ENCODE data around the gene EPAS1.

Gene EPAS1

DNA sequence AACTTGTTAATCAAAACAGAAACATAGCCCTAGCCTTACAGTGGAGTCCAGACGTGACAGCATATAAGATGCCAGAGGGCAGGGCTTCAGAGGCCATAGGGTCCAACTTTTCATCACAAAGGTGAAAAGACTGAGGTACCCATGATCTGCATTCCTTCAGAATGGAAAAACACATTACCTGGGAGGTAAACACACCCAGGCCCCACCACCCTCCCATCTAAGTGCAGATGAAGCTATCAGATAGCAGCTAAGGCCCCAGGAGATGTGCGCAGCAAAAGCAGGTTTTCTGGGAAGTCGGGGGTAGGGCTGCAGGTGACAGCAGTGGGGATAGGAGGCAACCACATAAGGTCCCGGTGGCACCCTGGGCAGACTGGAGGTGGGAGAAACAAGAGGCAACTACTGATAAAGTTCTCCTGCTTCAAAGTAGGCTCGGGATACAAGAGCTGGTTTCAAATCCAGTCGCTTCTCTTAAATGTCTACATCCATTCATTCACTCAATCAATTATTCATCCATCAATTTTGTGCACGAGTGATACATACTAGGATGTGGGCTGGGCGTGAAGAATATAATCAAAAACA is 107.1 kb downstream of the EPAS1 start:
- H3K9me3 Mint-ChIP-seq = no peaks in the 10 kb centered on the region
- H3K36me3 Mint-ChIP-seq (ENCODE audit: low read depth) = no peaks in the 10 kb centered on the region
- H3K4me1 Mint-ChIP-seq (ENCODE audit: low read depth) = no peaks in the 10 kb centered on the region

DNA sequence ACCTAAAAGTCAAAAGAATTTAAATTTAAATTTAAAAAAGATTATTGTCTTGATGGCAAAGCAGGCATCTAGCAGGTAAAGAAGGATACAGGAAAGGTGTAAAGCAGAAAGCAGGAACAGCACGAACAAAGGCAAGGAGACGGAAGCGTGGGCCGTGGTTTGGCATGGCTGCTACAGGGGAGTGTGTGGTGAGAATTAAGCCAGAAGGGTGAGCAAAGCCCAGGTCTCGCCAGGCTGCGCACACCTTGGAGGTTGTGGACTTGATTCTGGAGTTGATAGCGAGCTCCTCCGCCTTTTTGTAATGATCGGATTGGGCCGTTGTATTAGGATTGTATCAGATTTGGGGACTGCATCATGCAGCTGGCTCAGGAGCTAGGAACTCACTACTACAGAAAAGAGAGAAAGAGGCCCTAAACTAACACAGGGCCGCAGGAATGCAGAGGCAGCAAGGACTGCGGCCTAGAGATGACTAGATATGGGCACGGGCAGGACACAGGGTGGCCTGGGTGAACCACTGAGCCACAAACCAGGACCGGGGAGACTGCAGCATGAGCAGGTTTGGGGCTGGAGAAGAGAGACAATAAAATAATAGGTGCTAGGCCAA is 110.7 kb downstream of the EPAS1 start:
- Mint-ChIP-seq H3K27ac (no peak overlapping the region), H3K9me3 (no peaks in the 10 kb centered on the region), H3K4me3 (no peak overlapping the region), H3K36me3 (ENCODE audit: low read depth) (no peaks in the 10 kb centered on the region), H3K27me3 (no peaks in the 10 kb centered on the region), H3K4me1 (ENCODE audit: low read depth) (no peaks in the 10 kb centered on the region)
- no peak for DNase-seq

More for the DNA sequence above, 107.1 kb downstream of the EPAS1 start:
- no peaks in the 10 kb centered on the region for H3K27me3 Mint-ChIP-seq
- H3K4me3 Mint-ChIP-seq = no peak overlapping the region
- H3K27ac Mint-ChIP-seq = no peak overlapping the region
- DNase-seq = no peak

DNA sequence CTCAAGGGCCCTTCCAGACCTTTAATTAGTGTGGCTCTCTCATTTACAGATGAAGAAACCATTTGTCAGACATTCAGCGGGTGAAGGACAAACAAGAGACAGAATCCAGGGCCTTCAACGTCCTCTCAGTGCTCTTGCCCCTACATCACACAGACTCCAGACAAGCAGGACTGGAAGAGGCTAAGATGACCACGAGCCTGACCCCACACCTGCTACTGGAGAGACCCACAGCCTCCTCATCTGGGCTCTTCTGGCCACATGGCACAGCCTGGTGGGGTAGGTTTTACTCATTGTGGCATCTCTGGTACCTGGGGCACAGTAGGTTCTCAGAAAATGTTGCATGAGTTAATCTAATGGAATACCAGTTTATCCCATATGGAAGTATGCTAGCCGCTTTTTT is 112.5 kb downstream of the EPAS1 start:
- no peaks in the 10 kb centered on the region for H3K4me1 Mint-ChIP-seq (ENCODE audit: low read depth)
- H3K4me3 Mint-ChIP-seq = no peak overlapping the region
- no peaks in the 10 kb centered on the region for H3K9me3 Mint-ChIP-seq
- no peak overlapping the region for H3K27ac Mint-ChIP-seq
- no peaks in the 10 kb centered on the region for H3K36me3 Mint-ChIP-seq (ENCODE audit: low read depth)
- no peak for DNase-seq
- no peaks in the 10 kb centered on the region for H3K27me3 Mint-ChIP-seq

DNA sequence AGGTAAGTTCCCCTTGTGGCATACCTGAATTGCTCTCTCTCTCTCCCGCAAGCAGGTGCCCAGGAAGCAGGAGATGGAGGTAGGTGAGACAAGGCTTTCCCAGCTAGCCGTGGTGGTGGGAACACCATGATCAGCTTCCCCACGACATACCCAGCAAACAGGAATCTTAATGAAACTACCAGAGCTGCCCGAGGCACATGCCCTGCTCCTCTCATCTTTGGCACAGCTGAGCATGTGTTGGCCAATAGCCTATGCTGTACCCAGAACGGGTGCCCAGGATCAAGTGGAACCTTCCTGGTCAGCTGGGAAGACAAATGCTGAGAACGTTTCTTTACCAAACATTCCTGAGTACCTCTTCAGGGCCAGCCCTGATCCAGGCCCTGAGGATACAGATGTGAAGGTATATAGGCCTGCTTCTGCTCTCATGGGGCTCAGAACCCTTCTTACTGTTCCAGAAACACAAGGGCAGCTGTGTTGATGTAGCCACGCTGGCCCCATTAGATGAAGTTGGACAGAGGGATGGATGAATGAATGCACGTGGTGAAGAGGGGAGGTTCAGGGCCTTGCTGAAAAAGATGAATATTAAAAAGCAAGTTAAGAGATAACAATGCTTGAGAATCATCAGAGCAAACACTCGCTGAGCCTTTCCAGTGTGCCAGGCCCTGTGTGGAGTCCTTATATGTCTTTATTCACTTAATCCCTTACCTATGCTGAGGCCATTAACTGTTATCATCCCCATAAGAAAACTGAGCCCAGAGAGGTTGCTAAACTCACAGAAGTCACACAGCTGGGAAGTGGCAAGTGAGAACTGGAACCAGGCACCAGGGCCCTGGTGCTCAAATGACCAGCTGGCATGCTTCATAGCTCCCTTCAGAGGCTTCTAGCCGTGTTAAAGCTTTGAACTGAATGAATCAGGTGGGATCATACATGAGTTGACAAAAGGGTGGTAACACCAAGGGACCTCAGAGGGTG is 113.4 kb downstream of the EPAS1 start:
- Mint-ChIP-seq H3K36me3 (ENCODE audit: low read depth) (no peaks in the 10 kb centered on the region), H3K4me3 (no peak overlapping the region), H3K27ac (no peak overlapping the region), H3K4me1 (ENCODE audit: low read depth) (no peaks in the 10 kb centered on the region), H3K27me3 (no peaks in the 10 kb centered on the region), H3K9me3 (no peaks in the 10 kb centered on the region)
- DNase-seq = no peak

DNA sequence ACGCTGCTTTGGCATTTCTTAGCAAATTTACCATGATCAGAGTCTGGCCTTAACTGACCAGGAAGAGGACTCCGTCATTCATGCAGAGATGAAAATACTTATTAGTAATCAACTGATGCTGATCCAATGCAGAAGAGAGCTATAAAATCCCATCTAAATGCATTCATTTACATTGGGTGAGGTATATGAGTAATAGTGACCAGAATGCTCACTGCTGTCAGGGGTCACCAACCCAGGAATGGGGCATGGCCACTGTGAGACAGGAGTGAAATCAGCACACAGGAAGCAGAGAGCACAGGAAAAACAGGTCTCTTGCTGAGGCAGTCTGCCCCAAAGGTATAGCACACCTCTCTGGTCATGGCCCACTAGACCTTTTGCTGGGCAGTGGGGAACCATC is 114.0 kb downstream of the EPAS1 start:
- Mint-ChIP-seq H3K4me3 (no peak overlapping the region), H3K4me1 (ENCODE audit: low read depth) (no peaks in the 10 kb centered on the region), H3K27ac (no peak overlapping the region), H3K27me3 (no peaks in the 10 kb centered on the region), H3K9me3 (peaks cover 2% of the 10 kb centered on the region), H3K36me3 (ENCODE audit: low read depth) (no peaks in the 10 kb centered on the region)
- DNase-seq = no peak

DNA sequence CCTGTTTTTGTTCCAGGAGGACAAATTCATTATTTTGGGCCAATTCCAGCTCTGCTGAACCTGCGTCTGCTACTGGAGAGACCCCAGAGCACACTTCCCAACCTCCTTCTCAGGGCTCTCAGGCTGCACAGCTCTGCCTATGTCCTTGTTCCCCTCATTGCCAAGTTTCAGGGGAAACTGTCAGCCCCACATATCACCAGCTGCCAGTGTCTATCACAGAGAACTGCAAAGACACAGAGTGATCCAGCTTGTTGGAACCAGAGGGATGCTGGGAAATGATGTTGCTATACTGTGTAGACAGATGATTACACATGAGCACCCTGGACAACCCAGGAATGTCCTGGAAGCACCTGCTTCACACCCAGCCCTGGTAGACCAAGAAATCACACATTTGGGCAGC is 114.8 kb downstream of the EPAS1 start:
- Mint-ChIP-seq H3K4me1 (ENCODE audit: low read depth) (no peaks in the 10 kb centered on the region), H3K36me3 (ENCODE audit: low read depth) (no peaks in the 10 kb centered on the region), H3K27me3 (no peaks in the 10 kb centered on the region), H3K4me3 (no peak overlapping the region), H3K9me3 (peaks cover 8% of the 10 kb centered on the region), H3K27ac (no peak overlapping the region)
- DNase-seq = no peak

DNA sequence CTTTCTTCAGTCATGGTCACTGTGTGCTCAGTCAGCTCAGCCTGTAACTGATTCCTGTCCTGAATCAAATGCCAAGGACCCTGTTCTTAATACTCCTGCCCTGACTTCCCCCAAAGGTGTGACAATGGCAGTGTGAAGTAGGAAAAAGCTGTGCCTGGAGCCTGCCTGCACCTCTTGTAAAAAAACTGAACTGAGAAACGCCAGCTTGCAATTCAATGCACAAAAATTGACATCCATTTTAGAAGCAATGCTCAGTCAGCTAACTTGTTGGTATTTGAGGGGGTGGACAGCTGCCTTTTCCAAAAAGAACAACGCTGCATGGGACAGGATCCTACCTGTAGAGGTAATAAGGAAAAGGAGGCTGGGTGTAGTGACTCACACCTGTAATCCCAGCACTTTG is 115.9 kb downstream of the EPAS1 start:
- no peak for DNase-seq
- no peaks in the 10 kb centered on the region for H3K36me3 Mint-ChIP-seq (ENCODE audit: low read depth)

DNA sequence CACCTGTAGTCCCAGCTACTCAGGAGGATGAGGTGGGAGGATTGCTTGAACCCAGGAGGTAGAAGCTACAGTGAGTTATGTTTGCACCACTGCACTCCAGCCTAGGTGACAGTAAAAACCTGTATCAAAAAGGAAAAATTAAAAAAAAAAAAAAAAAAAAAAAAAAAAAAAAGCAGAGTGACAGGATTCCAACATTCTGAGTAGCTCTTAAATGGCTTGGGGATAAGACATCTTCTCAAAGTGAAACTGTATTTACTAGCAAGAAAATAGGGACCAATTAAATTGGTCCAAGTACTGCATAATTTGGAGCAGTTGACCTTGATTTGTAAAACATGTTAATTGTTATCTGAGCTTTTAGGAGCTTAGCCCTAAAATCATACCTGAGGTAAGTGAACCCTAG is 116.4 kb downstream of the EPAS1 start:
- H3K4me3 Mint-ChIP-seq = no peak overlapping the region
- H3K27ac Mint-ChIP-seq = no peak overlapping the region
- no peaks in the 10 kb centered on the region for H3K4me1 Mint-ChIP-seq (ENCODE audit: low read depth)
- no peaks in the 10 kb centered on the region for H3K36me3 Mint-ChIP-seq (ENCODE audit: low read depth)
- DNase-seq = no peak
- no peaks in the 10 kb centered on the region for H3K27me3 Mint-ChIP-seq
- H3K9me3 Mint-ChIP-seq = peaks cover 18% of the 10 kb centered on the region

More for the DNA sequence above, 115.9 kb downstream of the EPAS1 start:
- H3K4me1 Mint-ChIP-seq (ENCODE audit: low read depth) = no peaks in the 10 kb centered on the region
- H3K4me3 Mint-ChIP-seq = no peak overlapping the region
- H3K27me3 Mint-ChIP-seq = no peaks in the 10 kb centered on the region
- H3K9me3 Mint-ChIP-seq = peaks cover 18% of the 10 kb centered on the region
- H3K27ac Mint-ChIP-seq = no peak overlapping the region

DNA sequence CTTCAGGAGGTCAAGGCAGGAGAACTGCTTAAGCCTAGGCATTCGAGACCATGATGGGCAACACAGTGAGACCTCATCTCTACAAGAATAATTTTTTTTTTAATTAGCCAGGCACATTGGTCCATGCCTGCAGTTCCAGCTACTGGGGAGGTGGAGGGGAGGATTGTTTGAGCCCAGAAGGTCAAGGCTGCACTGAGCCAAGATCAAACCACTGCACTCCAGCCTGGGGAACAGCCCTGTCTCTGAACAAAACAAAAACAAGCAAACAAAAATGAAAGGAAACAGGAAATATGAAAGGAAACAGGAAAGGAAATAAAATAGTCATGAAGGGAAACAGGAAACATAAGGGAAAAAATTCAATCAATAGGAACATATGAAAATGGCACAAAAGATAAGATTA is 117.5 kb downstream of the EPAS1 start:
- H3K9me3 Mint-ChIP-seq = peaks cover 22% of the 10 kb centered on the region
- no peaks in the 10 kb centered on the region for H3K27me3 Mint-ChIP-seq
- H3K4me3 Mint-ChIP-seq = no peak overlapping the region
- DNase-seq = no peak
- H3K27ac Mint-ChIP-seq = no peak overlapping the region
- no peaks in the 10 kb centered on the region for H3K36me3 Mint-ChIP-seq (ENCODE audit: low read depth)
- H3K4me1 Mint-ChIP-seq (ENCODE audit: low read depth) = no peaks in the 10 kb centered on the region

DNA sequence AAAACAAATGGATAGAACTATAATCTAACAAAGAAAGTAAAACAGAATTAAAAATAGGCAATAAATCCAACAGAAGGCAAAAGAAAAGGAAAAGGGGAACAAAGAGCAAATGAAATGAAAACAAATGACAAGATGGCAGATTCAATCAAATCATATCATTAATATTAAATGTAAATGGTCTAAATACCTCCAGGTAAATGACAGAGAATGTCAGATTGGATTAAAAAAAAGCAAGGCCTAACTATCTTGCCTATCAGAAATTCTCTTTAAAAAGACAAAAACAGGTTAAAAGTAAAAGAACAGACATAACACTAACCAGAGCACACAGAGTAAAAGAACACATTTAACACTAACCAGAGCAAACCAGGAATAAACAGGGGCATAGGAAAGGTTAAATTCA is 119.1 kb downstream of the EPAS1 start:
- H3K27ac Mint-ChIP-seq = no peak overlapping the region
- H3K36me3 Mint-ChIP-seq (ENCODE audit: low read depth) = no peaks in the 10 kb centered on the region
- H3K9me3 Mint-ChIP-seq = peaks cover 23% of the 10 kb centered on the region

DNA sequence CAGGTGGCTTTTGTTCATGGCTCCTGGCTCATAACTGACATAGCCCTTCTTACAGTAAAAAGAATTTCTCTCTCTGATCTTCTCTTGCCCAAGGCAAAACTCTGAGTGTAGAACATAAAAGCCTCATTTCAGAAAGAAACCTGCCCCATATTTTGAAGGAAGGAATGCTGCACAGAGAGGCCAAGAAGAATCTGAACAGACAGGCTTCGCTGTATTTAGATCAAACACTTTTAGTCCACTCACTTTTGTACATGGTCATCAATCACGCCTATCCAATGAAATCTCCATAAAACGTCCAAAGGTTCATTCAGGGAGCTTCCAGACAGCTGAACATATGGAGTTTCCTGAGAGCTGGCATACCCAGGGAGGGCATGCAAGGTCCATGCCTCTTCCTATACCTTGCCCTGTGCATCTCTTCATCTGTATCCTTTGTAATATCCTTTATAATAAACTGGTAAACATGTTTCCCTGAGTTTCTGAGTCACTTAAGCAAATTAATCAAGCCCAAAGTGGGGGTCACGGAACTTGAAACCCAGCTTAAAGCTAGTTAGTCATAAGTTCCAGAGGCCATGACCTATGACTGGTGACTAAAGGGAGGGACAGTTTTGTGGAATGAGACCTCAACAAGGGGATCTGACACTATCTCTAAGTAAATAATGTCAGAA is 119.7 kb downstream of the EPAS1 start:
- no peaks in the 10 kb centered on the region for H3K4me1 Mint-ChIP-seq (ENCODE audit: low read depth)
- H3K27me3 Mint-ChIP-seq = no peaks in the 10 kb centered on the region
- no peak overlapping the region for H3K4me3 Mint-ChIP-seq
- no peaks in the 10 kb centered on the region for H3K36me3 Mint-ChIP-seq (ENCODE audit: low read depth)
- peaks cover 23% of the 10 kb centered on the region for H3K9me3 Mint-ChIP-seq
- no peak overlapping the region for H3K27ac Mint-ChIP-seq
- no peak for DNase-seq

More for the DNA sequence above, 119.1 kb downstream of the EPAS1 start:
- Mint-ChIP-seq H3K4me3 (no peak overlapping the region), H3K4me1 (ENCODE audit: low read depth) (no peaks in the 10 kb centered on the region), H3K27me3 (no peaks in the 10 kb centered on the region)
- no peak for DNase-seq

DNA sequence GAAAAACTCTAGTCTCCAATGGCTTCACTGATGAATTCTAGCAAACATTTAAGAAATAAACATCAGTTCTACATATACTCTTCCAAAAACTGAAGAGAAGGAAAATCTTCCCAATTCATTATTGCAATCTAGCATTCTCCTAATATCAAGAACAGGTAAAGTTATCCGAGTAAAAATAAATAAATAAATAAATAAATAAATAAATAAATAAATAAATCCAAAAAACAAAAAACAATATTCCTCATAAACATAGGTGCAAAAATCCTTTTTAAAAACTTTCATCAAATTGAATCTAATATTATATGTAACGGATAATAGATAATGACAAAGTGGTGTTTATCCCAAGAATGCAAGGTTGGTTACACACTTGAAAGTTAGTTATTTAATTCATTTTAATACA is 123.7 kb downstream of the EPAS1 start:
- Mint-ChIP-seq H3K4me3 (no peak overlapping the region), H3K27ac (no peak overlapping the region), H3K4me1 (ENCODE audit: low read depth) (peaks cover 3% of the 10 kb centered on the region), H3K36me3 (ENCODE audit: low read depth) (no peaks in the 10 kb centered on the region), H3K27me3 (no peaks in the 10 kb centered on the region), H3K9me3 (peaks cover 23% of the 10 kb centered on the region)
- DNase-seq = no peak

DNA sequence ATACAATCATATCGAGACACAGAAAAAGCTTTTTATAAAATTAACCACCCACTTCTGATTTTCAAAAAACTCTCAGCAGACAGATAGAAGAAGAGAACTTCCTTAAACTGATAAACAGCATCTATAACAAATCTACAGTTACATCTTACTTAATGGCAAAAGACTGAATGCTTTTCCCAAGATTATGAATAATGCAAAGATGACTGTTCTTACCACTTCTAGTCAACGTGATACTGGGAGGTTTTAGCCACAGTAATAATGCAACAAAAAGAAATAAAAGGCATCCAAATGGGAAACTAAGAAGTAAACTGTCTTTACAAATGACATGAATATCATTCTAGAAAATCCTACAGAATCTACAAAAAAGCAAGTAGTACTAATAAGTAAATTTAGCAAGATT is 124.2 kb downstream of the EPAS1 start:
- Mint-ChIP-seq H3K4me1 (ENCODE audit: low read depth) (peaks cover 3% of the 10 kb centered on the region), H3K27me3 (no peaks in the 10 kb centered on the region), H3K27ac (no peak overlapping the region), H3K9me3 (peaks cover 20% of the 10 kb centered on the region), H3K4me3 (no peak overlapping the region), H3K36me3 (ENCODE audit: low read depth) (no peaks in the 10 kb centered on the region)
- no peak for DNase-seq

DNA sequence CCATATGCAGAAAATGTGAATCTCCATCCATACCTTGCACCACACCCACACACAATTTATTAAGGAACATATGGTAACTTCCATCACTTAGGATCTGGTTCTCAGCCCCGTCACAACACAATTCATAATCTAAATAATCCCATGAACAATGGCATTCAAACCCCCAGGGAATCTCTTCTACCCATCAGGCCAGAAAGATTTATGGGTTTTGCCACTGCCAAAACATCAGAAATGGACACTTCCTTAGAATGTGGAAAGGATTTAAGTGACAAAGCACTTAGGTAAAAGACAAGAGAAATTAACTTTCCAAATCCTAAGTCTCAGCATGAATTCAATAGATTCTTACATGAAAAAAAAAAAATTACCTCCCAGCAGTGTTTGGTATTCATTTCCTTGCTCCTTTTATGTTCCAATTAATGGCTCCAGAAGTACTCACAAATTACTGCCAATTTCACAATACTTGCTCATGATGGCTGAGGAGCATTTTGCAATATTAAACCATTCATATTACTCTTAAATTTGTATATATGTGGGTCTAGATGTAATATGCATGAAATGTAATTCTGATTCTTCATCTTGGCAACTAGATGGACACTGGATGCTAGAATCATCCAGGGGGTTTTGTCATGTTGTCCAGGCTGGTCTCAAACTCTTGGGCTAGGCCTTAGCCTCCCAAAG is 125.6 kb downstream of the EPAS1 start:
- H3K36me3 Mint-ChIP-seq (ENCODE audit: low read depth) = no peaks in the 10 kb centered on the region
- H3K9me3 Mint-ChIP-seq = peaks cover 7% of the 10 kb centered on the region
- H3K27ac Mint-ChIP-seq = no peak overlapping the region
- DNase-seq = no peak
- H3K27me3 Mint-ChIP-seq = no peaks in the 10 kb centered on the region
- no peak overlapping the region for H3K4me3 Mint-ChIP-seq
- peaks cover 3% of the 10 kb centered on the region for H3K4me1 Mint-ChIP-seq (ENCODE audit: low read depth)
